HepG2 (cell line): ENCODE measurements around the gene SRI.

ENCODE experiments used
- POLR2A ChIP-seq, 2 experiments: IDR thresholded peaks; 2 replicates each; pipeline ENCODE4 v1.6.1; 2011; ENCODE audit warnings: low read depth in 2 of 2, low read length in 2 of 2, mild to moderate bottlenecking in 1 of 2, moderate library complexity in 1 of 2; ENCODE audit not compliant: insufficient read depth in 1 of 2
- ZNF766 ChIP-seq: sonication (generic); formaldehyde crosslinking; IDR thresholded peaks from 2 replicates; pipeline ENCODE4 v1.5.0; 2020; ENCODE audit warnings: missing genetic modification reagents, borderline replicate concordance
- TF ChIP-seq, protein P1 (sequence below): sonication (generic); formaldehyde crosslinking; IDR thresholded peaks from 2 replicates; pipeline ENCODE4 v1.5.0; 2020; ENCODE audit warnings: mild to moderate bottlenecking, missing genetic modification reagents, moderate library complexity

DNA sequence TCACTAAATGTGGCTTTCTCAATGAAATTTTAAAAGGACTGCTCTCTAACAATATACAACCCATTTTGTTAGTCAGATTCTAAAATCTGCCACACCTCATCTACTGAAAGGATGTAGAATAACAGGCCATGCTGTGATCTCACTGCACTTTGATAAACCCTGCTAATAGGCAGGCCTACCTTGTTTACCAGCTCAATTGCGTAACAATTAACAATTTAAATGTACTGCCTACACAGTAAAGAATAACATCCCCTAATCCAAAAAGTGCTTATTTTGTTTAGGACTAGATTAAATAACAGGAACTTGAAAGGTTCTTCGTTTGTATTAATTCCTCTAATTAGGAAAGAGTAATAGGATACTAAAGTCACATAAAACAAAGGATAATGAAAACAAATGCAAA, 4.5 kb downstream of the SRI start:
- TF ChIP-seq POLR2A (IDR thresholded peaks at IDR 0.05; ENCODE audit: insufficient read depth in 1 of 2, low read depth in 2 of 2, low read length in 2 of 2) (no peak), ZNF766 (CRISPR knock-in tag) (no peak)
- TF ChIP-seq, protein P1, sequence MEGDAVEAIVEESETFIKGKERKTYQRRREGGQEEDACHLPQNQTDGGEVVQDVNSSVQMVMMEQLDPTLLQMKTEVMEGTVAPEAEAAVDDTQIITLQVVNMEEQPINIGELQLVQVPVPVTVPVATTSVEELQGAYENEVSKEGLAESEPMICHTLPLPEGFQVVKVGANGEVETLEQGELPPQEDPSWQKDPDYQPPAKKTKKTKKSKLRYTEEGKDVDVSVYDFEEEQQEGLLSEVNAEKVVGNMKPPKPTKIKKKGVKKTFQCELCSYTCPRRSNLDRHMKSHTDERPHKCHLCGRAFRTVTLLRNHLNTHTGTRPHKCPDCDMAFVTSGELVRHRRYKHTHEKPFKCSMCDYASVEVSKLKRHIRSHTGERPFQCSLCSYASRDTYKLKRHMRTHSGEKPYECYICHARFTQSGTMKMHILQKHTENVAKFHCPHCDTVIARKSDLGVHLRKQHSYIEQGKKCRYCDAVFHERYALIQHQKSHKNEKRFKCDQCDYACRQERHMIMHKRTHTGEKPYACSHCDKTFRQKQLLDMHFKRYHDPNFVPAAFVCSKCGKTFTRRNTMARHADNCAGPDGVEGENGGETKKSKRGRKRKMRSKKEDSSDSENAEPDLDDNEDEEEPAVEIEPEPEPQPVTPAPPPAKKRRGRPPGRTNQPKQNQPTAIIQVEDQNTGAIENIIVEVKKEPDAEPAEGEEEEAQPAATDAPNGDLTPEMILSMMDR (CRISPR knock-in tag) = no peak
